MCF 10A (cell line): ENCODE results near the gene FNDC5. TPM values are rescaled to one million over a fixed set of nuclear protein-coding genes. Genes with fewer than 3 reads are reported as not detected.

Source experiments
- BruUV-seq: library from RNA; stranded (reverse); fragments of 400-500 nt; replicated peaks from 2 replicates; lab custom pipeline; 2021; lab: Mats Ljungman, UMichigan
- CTCF ChIA-PET: fragments of 300-600 bp; sonication (Branson Sonifier 250); formaldehyde crosslinking; extraction: SDS; loops from one replicate; lab custom pipeline; 2021; ENCODE audit warnings: antibody characterized with exemption, inconsistent platforms; lab: Yijun Ruan, JAX
- POLR2A ChIA-PET: fragments of 300-600, 350-650 bp; sonication (Branson Sonifier 250); formaldehyde crosslinking; extraction: SDS; loops from one replicate; lab custom pipeline; 2020; ENCODE audit warnings: antibody characterized with exemption, inconsistent platforms; lab: Yijun Ruan, JAX
- DNase-seq: peaks from one replicate; pipeline ENCODE4 v3.0.0-alpha.2; 2018; ENCODE audit not compliant: unreplicated experiment
- H3K27ac Mint-ChIP-seq: one replicate; pipeline ENCODE4 v1.8.0; 2022; ENCODE audit warnings: mild to moderate bottlenecking, low read depth, mixed read lengths; ENCODE audit not compliant: unreplicated experiment
- H3K27me3 Mint-ChIP-seq: one replicate; pipeline ENCODE4 v1.8.0; 2022; ENCODE audit warnings: mixed read lengths; ENCODE audit not compliant: insufficient read depth, unreplicated experiment
- H3K36me3 Mint-ChIP-seq: one replicate; pipeline ENCODE4 v1.8.0; 2022; ENCODE audit warnings: mild to moderate bottlenecking, moderate library complexity, mixed read lengths; ENCODE audit not compliant: insufficient read depth, unreplicated experiment
- H3K4me1 Mint-ChIP-seq: one replicate; pipeline ENCODE4 v1.8.0; 2022; ENCODE audit warnings: mixed read lengths; ENCODE audit not compliant: insufficient read depth, unreplicated experiment
- H3K4me3 Mint-ChIP-seq: one replicate; pipeline ENCODE4 v1.8.0; 2022; ENCODE audit warnings: mild to moderate bottlenecking, moderate library complexity, mixed read lengths; ENCODE audit not compliant: unreplicated experiment
- H3K9me3 Mint-ChIP-seq: one replicate; pipeline ENCODE4 v1.8.0; 2022; ENCODE audit warnings: mixed read lengths; ENCODE audit not compliant: unreplicated experiment
- intact Hi-C: fragments of 100-400 bp; cut with micrococcal nuclease; formaldehyde crosslinking; loops from 2 replicates; pipeline ENCODE4 v1.14.1; 2022
- total RNA-seq: library from RNA; stranded (reverse); gene quantifications from 2 replicates; pipeline ENCODE4 v1.2.3, GENCODE V29; 2022
- TF ChIP-seq, protein P1 (sequence below): fragments of 200-600 bp; IDR thresholded peaks from one replicate; pipeline ENCODE4 v1.8.0; 2022; ENCODE audit warnings: antibody characterized with exemption, mild to moderate bottlenecking; ENCODE audit not compliant: unreplicated experiment

FNDC5 gene
- total RNA-seq, 1 experiment from 2014 or later, result not detected

DNA sequence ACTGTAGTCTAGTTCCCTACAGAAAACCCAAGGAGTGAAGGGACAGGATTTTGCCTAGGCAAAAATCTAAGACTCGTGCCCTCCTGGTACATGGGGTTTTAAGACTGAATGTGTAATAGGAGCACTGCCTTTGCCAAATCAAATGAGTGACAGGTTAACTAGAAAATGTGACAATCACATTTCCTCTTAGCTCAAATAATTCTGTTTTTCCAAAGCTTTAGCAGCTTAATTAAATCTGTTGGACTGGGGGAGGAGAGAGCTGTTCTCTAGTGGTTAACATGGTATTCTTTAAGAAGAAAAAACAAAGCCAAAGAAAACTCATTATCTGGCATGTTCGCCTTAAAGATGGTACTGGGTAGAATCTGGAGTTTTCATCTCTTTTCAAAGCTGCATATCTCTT, 12.6 kb downstream of the FNDC5 start:
- intact Hi-C loops, result no loop called here
- Mint-ChIP-seq H3K4me1 (no peaks in the 10 kb centered on the region), H3K9me3 (no peaks in the 10 kb centered on the region), H3K4me3 (no peak overlapping the region), H3K27ac (no peak overlapping the region), H3K27me3 (no peaks in the 10 kb centered on the region), H3K36me3 (peaks cover 59% of the 10 kb centered on the region)
- no peak for DNase-seq
- BruUV-seq, result no TSS peak
- POLR2A ChIA-PET, result no interaction called here
- TF ChIP-seq, protein P1, sequence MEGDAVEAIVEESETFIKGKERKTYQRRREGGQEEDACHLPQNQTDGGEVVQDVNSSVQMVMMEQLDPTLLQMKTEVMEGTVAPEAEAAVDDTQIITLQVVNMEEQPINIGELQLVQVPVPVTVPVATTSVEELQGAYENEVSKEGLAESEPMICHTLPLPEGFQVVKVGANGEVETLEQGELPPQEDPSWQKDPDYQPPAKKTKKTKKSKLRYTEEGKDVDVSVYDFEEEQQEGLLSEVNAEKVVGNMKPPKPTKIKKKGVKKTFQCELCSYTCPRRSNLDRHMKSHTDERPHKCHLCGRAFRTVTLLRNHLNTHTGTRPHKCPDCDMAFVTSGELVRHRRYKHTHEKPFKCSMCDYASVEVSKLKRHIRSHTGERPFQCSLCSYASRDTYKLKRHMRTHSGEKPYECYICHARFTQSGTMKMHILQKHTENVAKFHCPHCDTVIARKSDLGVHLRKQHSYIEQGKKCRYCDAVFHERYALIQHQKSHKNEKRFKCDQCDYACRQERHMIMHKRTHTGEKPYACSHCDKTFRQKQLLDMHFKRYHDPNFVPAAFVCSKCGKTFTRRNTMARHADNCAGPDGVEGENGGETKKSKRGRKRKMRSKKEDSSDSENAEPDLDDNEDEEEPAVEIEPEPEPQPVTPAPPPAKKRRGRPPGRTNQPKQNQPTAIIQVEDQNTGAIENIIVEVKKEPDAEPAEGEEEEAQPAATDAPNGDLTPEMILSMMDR, result no peak
- CTCF ChIA-PET, result interaction anchor here (1.3 to 1.5 kb wide), 2 partner anchors 15 to 26 kb away, joined by 3 to 4 read pairs; no protein-coding TSS in a partner anchor

DNA sequence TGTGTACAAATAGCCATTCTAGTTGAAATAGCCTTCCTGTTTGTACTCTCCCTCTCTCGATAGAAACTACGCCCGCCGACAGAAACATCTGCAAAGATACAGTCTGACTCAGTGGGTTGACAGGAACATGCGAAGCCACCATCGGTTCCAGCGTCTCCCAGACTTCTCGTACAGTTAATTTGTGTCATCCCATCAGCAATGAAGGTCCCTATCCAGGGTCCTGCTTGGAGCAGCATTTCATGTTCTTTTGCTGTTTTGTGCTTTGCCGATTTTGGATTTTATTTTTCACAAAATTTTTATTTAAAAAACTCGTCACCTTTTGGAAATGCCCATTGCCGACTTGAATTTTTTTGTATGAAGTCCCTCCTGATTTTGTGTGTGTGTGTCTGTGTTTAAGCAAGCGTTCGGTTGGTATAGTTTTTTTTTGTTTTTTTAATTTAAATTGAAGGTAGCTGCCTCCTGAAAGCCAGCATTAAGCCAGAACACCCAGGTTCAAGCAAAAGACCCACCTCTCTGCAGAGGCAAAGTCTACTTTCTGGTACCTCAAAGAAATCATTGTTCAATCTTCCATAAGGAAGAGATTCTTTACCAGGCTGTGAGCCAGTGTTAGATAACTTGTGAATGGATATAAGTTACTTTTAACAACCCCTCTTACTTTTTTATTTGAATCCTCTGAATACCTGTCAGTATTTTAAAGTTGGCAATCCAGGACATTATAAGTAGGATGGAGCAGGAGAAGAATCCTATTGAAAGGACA, 14.7 kb downstream of the FNDC5 start:
- Mint-ChIP-seq H3K9me3 (no peaks in the 10 kb centered on the region), H3K36me3 (peaks cover 54% of the 10 kb centered on the region), H3K27ac (no peak overlapping the region), H3K4me3 (no peak overlapping the region), H3K4me1 (no peaks in the 10 kb centered on the region), H3K27me3 (no peaks in the 10 kb centered on the region)
- intact Hi-C loops, result no loop called here
- TF ChIP-seq, protein P1, result no peak
- POLR2A ChIA-PET, result interaction anchor here (0.6 kb wide), 1 partner anchor 150 kb away, joined by 3 read pairs; no protein-coding TSS in a partner anchor
- CTCF ChIA-PET, result no interaction called here
- BruUV-seq, result no TSS peak
- DNase-seq, result no peak

DNA sequence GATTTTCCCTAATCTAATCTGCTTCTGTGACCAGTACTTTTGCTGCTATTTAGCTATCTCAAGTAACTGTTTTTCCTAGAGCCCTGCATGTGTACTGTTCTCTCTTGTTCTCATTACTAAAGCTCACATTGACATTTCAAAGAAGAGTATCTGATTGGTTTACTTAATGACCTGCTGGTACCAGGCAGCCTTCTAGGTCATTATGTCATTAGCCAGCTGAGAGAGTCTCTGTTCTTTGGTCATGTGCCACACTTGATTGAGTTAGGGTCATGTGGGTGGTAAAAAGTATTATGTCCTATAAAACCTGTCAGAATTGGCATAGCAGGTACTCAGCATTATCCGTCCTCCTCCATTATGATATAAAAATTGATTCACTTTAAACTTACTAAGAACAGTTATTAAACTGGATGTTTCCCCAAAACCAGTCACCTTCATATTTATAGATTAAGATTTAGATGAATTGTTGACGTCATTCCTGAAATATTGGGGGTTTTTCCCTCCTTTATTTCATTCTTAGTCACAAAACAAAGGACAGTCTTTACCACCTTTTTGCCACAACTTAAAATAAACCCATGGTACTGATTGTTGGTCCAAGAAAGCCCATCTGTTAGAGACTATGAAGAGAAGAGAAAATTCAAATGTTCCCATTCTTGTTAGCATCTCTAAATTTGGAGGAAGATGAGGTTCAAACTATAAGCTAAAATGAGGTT, 22.2 kb downstream of the FNDC5 start:
- Mint-ChIP-seq H3K9me3 (no peaks in the 10 kb centered on the region), H3K27ac (no peak overlapping the region), H3K4me1 (no peaks in the 10 kb centered on the region), H3K4me3 (no peak overlapping the region), H3K27me3 (no peaks in the 10 kb centered on the region), H3K36me3 (peaks cover 38% of the 10 kb centered on the region)
- DNase-seq, result no peak
- TF ChIP-seq, protein P1, result no peak
- POLR2A ChIA-PET, result interaction anchor here (0.5 kb wide), 1 partner anchor 57 kb away, joined by 3 read pairs; no protein-coding TSS in a partner anchor
- CTCF ChIA-PET, result interaction anchor here (0.6 to 3.6 kb wide), 3 partner anchors 24 to 370 kb away, joined by 3 to 15 read pairs (median 5); no protein-coding TSS in a partner anchor
- BruUV-seq, result no TSS peak
- intact Hi-C loops, result no loop called here

DNA sequence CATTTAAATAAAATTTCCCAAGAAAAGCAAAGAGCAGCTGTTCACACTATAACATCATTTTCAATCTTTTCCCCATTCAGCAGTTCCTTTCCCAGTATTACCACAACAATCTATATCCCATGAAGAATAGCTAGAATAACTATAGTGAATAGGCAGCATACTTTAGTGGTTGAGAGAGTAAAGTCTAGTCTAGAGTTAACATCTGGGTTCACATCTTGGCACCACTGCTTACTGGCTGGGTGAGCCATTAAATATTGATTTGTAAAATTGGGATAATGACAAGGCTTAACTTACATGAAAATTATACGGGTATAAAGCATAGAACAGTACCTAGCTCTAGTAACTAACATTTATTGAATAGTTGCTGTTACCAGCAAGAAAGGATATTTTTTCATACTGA, 38.8 kb downstream of the FNDC5 start:
- CTCF ChIA-PET, result interaction anchor here (0.6 to 1.5 kb wide), 3 partner anchors 27 to 263 kb away, joined by 3 to 4 read pairs (median 3); no protein-coding TSS in a partner anchor
- H3K27me3 Mint-ChIP-seq, result no peaks in the 10 kb centered on the region

More for the DNA sequence above, 38.8 kb downstream of the FNDC5 start:
- no peak overlapping the region for H3K4me3 Mint-ChIP-seq
- no peaks in the 10 kb centered on the region for H3K9me3 Mint-ChIP-seq
- POLR2A ChIA-PET, result interaction anchor here (0.8 kb wide), 1 partner anchor 15 kb away, joined by 4 read pairs; the partner anchor contains the start of gene YARS1
- peaks cover 88% of the 10 kb centered on the region for H3K36me3 Mint-ChIP-seq
- no peak for DNase-seq
- TF ChIP-seq, protein P1, result no peak
- H3K27ac Mint-ChIP-seq, result no peak overlapping the region
- intact Hi-C loops, result no loop called here
- peaks cover 6% of the 10 kb centered on the region for H3K4me1 Mint-ChIP-seq
- no TSS peak for BruUV-seq
